Liver (tissue), 9 donors: ENCODE measurements around the gene CATSPER4. TPM values are rescaled to one million over a fixed set of nuclear protein-coding genes. Genes with fewer than 3 reads are reported as not detected.
A peak's percentile ranks its signal among the peaks of the same experiment; 100 is the strongest.

Experiments used
- DNase-seq: peaks from one replicate; pipeline ENCODE4 v3.0.0-alpha.2; 2017; ENCODE audit warnings: low spot score
- H3K27ac ChIP-seq, 2 donors: one replicate each; pipeline ENCODE4 v1.7.0; 2013; ENCODE audit warnings: inconsistent platforms in 2 of 2, low read length in 2 of 2, control low read depth in 1 of 2, low read depth in 1 of 2, mild to moderate bottlenecking in 1 of 2
- H3K27me3 ChIP-seq, 4 donors: one replicate each; pipeline versions ENCODE4 v1.6.1 to v1.7.0; 2013; ENCODE audit warnings: low read length in 3 of 4, inconsistent platforms in 1 of 4, mild to moderate bottlenecking in 1 of 4, moderate library complexity in 1 of 4; ENCODE audit not compliant: control insufficient read depth in 4 of 4, insufficient read depth in 4 of 4
- H3K36me3 ChIP-seq, 4 donors: one replicate each; pipeline versions ENCODE4 v1.6.1 to v1.7.0; 2013; ENCODE audit warnings: low read length in 3 of 4, mild to moderate bottlenecking in 3 of 4, low read depth in 1 of 4, moderate library complexity in 1 of 4; ENCODE audit not compliant: control insufficient read depth in 4 of 4, insufficient read depth in 3 of 4
- H3K4me1 ChIP-seq, 4 donors: one replicate each; pipeline versions ENCODE4 v1.6.1 to v1.7.0; 2013; ENCODE audit warnings: low read length in 3 of 4, mild to moderate bottlenecking in 3 of 4, moderate library complexity in 1 of 4; ENCODE audit not compliant: control insufficient read depth in 4 of 4, insufficient read depth in 4 of 4
- H3K4me3 ChIP-seq, 3 donors: one replicate each; pipeline versions ENCODE4 v1.6.1 to v1.7.0; 2013; ENCODE audit warnings: low read length in 3 of 3, control low read depth in 1 of 3, low read depth in 1 of 3, mild to moderate bottlenecking in 1 of 3
- H3K9ac ChIP-seq, 2 donors: one replicate each; pipeline ENCODE4 v1.7.0; 2013; ENCODE audit warnings: low read length in 2 of 2, mild to moderate bottlenecking in 2 of 2, moderate library complexity in 2 of 2, control low read depth in 1 of 2, low read depth in 1 of 2
- H3K9me3 ChIP-seq, 4 donors: one replicate each; pipeline versions ENCODE4 v1.6.1 to v1.7.0; 2013; ENCODE audit warnings: low read length in 3 of 4; ENCODE audit not compliant: control insufficient read depth in 4 of 4
- EGR1 ChIP-seq, 2 donors: IDR thresholded peaks; 2 replicates each; pipeline ENCODE4 v1.6.1; 2016 to 2018; ENCODE audit warnings: antibody characterized with exemption in 2 of 2, low read depth in 2 of 2
- FOXA1 ChIP-seq: IDR thresholded peaks from 2 replicates; pipeline ENCODE4 v1.6.1; 2016; ENCODE audit warnings: antibody characterized with exemption
- GABPA ChIP-seq, 2 donors: IDR thresholded peaks in 1 of 2; conservative IDR thresholded peaks in 1 of 2; 2 replicates each; pipeline ENCODE4 v1.6.1; 2016; ENCODE audit warnings: antibody characterized with exemption in 2 of 2, mild to moderate bottlenecking in 1 of 2, moderate library complexity in 1 of 2
- HNF4A ChIP-seq, 2 donors: conservative IDR thresholded peaks; 2 replicates each; pipeline ENCODE4 v1.6.1; 2016; ENCODE audit warnings: antibody characterized with exemption in 2 of 2, mild to moderate bottlenecking in 2 of 2
- JUND ChIP-seq, 2 donors: IDR thresholded peaks; 2 replicates each; pipeline ENCODE4 v1.6.1; 2016; ENCODE audit warnings: antibody characterized with exemption in 2 of 2
- NR2F2 ChIP-seq: IDR thresholded peaks from 2 replicates; pipeline ENCODE4 v1.6.1; 2016; ENCODE audit warnings: antibody characterized with exemption
- RAD21 ChIP-seq, 2 donors: IDR thresholded peaks; 2 replicates each; pipeline ENCODE4 v1.6.1; 2016; ENCODE audit warnings: antibody characterized with exemption in 2 of 2, mild to moderate bottlenecking in 2 of 2
- REST ChIP-seq: IDR thresholded peaks from 2 replicates; pipeline ENCODE4 v1.6.1; 2016; ENCODE audit warnings: antibody characterized with exemption, mild to moderate bottlenecking
- SP1 ChIP-seq: IDR thresholded peaks from 2 replicates; pipeline ENCODE4 v1.6.1; 2018; ENCODE audit warnings: antibody characterized with exemption, mild to moderate bottlenecking
- YY1 ChIP-seq: IDR thresholded peaks from 2 replicates; pipeline ENCODE4 v1.6.1; 2016; ENCODE audit warnings: antibody characterized with exemption, mild to moderate bottlenecking
- ZBTB33 ChIP-seq: IDR thresholded peaks from 2 replicates; pipeline ENCODE4 v1.6.1; 2016; ENCODE audit warnings: antibody characterized with exemption
- WGBS: extraction: QIAGEN DNeasy Blood & Tissue Kit; methylation state at CpG from one replicate; pipeline ENCODE4 v1.1.7; 2013; 5-methylcytosine and 5-hydroxymethylcytosine counted together
- polyA plus RNA-seq, 2 donors: library from polyadenylated mRNA; stranded (reverse) in 1 of 2; unstranded in 1 of 2; fragments of 200-250 nt in 1 of 2; fragments of >200 nt in 1 of 2; fragmentation: Nextera tagmentation in 1 of 2; extraction: Ambion mirVana in 1 of 2; gene quantifications; one replicate each; pipeline versions ENCODE4 v1.2.1 to v1.2.3, GENCODE V29; 2013 to 2015
- total RNA-seq, 2 donors: library from RNA; depleted of rRNA; stranded (reverse); fragments of >200 nt; gene quantifications; one replicate each; pipeline ENCODE4 v1.2.3, GENCODE V29; 2014
- TF ChIP-seq, protein P1 (sequence below): IDR thresholded peaks from 2 replicates; pipeline ENCODE4 v1.6.1; 2016; ENCODE audit warnings: antibody characterized with exemption
- TF ChIP-seq, protein P2 (sequence below): IDR thresholded peaks from 2 replicates; pipeline ENCODE4 v1.6.1; 2016; ENCODE audit warnings: antibody characterized with exemption
- TF ChIP-seq, protein P3 (sequence below): fragments of 150-350 bp; IDR thresholded peaks from 2 replicates; pipeline ENCODE4 v1.5.1; 2017; ENCODE audit warnings: improper control_type of control experiment, low read depth, low read length; ENCODE audit not compliant: missing input control
- donor health status: healthy.
- donor health status: healthy.
- donor health status: healthy.
- donor health status: healthy.
- donor health status: healthy.

Gene CATSPER4
- total RNA-seq: not detected
- polyA plus RNA-seq: not detected

DNA sequence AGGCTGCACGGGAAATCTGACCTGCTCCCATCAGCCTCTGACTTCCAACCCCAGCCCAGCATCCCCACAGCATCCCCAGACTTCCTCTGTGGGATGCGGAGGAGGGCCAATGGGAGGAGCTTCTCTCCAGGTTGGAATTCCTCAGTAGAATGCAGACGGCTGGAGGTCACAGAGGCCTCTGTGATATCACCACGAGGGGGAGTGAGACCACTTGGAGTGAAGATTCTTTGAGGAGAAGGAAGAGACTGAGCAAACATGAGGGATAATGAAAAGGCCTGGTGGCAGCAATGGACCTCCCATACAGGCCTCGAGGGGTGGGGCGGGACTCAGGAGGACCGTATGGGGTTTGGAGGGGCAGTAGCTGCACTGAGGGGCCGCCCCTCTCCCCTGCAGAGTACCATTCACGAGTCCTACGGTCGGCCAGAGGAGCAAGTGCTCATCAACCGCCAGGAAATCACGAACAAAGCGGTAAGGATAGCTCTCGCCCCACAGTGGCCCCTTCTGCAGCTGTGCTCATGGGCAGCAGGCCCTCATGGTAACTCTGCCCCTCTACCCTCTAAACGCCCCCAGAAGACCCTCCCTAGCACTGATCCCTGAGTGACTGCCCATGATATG, at the start of gene CATSPER4:
Gene CATSPER4 (plus strand): TSS at position 230 of the 615 bp plus-strand sequence. CDS start 26 bp downstream, at position 256.
- no peaks in the 10 kb centered on the region for H3K36me3 ChIP-seq
- no peak within 1 kb of the TSS for H3K4me3 ChIP-seq
- no peak within 1 kb of the TSS for H3K9ac ChIP-seq
- H3K9me3 ChIP-seq: no peaks in the 10 kb centered on the region
- no peak within 1 kb of the TSS for H3K27ac ChIP-seq
- no peaks in the 10 kb centered on the region for H3K4me1 ChIP-seq
- TF ChIP-seq RAD21 (IDR thresholded peaks at IDR 0.05): peak in 1 of 2 donors; percentile 36
- TF ChIP-seq, protein P1, sequence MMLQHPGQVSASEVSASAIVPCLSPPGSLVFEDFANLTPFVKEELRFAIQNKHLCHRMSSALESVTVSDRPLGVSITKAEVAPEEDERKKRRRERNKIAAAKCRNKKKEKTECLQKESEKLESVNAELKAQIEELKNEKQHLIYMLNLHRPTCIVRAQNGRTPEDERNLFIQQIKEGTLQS: no peak
- no peaks in the 10 kb centered on the region for H3K27me3 ChIP-seq
- WGBS: 71% methylated on average over 16 of the region's 16 CpGs
- no peak for DNase-seq

GRCh38 chr1:26142159-26142558, 48.2 kb upstream of the CATSPER4 start:
- Histone ChIP-seq H3K9me3 (no peaks in the 10 kb centered on the region), H3K9ac (no peak overlapping the region), H3K27ac (no peak overlapping the region), H3K27me3 (no peaks in the 10 kb centered on the region), H3K4me3 (no peak overlapping the region), H3K4me1 (no peaks in the 10 kb centered on the region), H3K36me3 (no peaks in the 10 kb centered on the region)
- WGBS: 90% methylated on average over 8 of the region's 8 CpGs
- no peak for DNase-seq
- TF ChIP-seq EGR1 (IDR thresholded peaks at IDR 0.05; ENCODE audit: low read depth in 2 of 2): no peak
- TF ChIP-seq, protein P2, sequence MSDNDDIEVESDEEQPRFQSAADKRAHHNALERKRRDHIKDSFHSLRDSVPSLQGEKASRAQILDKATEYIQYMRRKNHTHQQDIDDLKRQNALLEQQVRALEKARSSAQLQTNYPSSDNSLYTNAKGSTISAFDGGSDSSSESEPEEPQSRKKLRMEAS: no peak
- TF ChIP-seq ZBTB33: no peak
- TF ChIP-seq SP1: no peak
- TF ChIP-seq NR2F2: no peak
- TF ChIP-seq HNF4A (conservative IDR thresholded peaks at IDR 0.05): no peak
- no peak for TF ChIP-seq FOXA1
- TF ChIP-seq JUND (IDR thresholded peaks at IDR 0.05): no peak

DNA sequence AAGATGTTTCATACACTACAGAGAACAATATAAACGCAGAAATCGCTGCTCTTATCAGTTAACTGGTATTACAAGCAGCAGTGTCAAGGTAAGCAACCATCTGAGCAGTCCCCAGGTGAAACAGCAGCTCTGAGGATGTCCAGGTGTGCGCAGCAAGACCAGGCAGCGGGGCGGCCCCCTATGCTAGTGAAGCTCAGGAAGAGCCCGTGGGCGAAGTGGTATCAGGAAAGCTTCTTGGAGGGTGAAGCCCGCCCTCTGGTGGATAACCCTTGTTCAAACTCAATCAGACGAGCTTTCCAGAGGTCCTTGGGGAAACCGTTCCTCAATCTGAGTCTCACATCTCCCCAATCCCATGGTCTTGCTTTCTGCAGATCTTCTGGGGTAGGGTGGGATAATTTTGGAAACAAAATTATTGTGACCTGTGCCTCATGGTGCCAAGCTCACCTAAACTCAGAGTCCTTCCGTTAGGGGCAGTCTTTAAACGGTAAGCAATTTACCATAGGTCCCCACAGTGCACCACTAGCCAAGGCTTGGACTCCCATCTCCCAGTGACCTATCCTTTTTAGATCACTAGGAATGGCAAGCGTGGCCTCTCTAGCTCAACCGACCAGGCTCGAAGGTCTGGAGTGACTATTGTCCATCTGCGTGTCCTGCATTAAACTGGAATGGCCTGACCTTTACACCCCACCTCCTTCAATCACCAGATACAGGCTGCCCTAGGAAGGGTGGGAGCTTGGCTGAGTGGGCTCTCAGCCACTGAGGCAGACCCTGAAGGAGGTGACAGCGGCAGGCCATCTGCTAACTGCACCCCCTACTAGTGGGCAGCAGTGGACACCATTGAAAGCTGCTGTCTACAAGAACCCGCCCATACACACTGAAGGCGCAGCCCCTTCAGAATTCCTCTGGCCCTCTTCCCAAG, 45.1 kb upstream of the CATSPER4 start:
- Histone ChIP-seq H3K4me3 (no peak overlapping the region), H3K27me3 (no peaks in the 10 kb centered on the region), H3K9me3 (no peaks in the 10 kb centered on the region), H3K27ac (no peak overlapping the region), H3K36me3 (no peaks in the 10 kb centered on the region), H3K9ac (no peak overlapping the region), H3K4me1 (no peaks in the 10 kb centered on the region)
- peak; percentile 82 for DNase-seq
- WGBS: 27% methylated on average over 19 of the region's 19 CpGs
- TF ChIP-seq JUND (IDR thresholded peaks at IDR 0.05) (no peak), HNF4A (conservative IDR thresholded peaks at IDR 0.05) (no peak), SP1 (no peak), REST (no peak), RAD21 (IDR thresholded peaks at IDR 0.05) (peak; percentile 92 to 98), NR2F2 (no peak), GABPA (IDR thresholded peaks at IDR 0.05 in 1 of 2, conservative IDR thresholded peaks at IDR 0.05 in 1 of 2) (no peak), YY1 (no peak), FOXA1 (no peak)
- TF ChIP-seq, protein P3, sequence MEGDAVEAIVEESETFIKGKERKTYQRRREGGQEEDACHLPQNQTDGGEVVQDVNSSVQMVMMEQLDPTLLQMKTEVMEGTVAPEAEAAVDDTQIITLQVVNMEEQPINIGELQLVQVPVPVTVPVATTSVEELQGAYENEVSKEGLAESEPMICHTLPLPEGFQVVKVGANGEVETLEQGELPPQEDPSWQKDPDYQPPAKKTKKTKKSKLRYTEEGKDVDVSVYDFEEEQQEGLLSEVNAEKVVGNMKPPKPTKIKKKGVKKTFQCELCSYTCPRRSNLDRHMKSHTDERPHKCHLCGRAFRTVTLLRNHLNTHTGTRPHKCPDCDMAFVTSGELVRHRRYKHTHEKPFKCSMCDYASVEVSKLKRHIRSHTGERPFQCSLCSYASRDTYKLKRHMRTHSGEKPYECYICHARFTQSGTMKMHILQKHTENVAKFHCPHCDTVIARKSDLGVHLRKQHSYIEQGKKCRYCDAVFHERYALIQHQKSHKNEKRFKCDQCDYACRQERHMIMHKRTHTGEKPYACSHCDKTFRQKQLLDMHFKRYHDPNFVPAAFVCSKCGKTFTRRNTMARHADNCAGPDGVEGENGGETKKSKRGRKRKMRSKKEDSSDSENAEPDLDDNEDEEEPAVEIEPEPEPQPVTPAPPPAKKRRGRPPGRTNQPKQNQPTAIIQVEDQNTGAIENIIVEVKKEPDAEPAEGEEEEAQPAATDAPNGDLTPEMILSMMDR: peak; percentile 71
- TF ChIP-seq, protein P2: no peak
- TF ChIP-seq, protein P1: no peak
